HG02642 (cell line): ENCODE results near the gene AIDA.
A peak's percentile ranks its signal among the peaks of the same experiment; 100 is the strongest.

Experiments
- ATAC-seq: cut with Tn5 transposase; IDR thresholded peaks from one replicate; pipeline ENCODE4 v1.9.1; 2021; ENCODE audit warnings: mild to moderate bottlenecking; ENCODE audit not compliant: unreplicated experiment, poor library complexity

Gene AIDA

DNA sequence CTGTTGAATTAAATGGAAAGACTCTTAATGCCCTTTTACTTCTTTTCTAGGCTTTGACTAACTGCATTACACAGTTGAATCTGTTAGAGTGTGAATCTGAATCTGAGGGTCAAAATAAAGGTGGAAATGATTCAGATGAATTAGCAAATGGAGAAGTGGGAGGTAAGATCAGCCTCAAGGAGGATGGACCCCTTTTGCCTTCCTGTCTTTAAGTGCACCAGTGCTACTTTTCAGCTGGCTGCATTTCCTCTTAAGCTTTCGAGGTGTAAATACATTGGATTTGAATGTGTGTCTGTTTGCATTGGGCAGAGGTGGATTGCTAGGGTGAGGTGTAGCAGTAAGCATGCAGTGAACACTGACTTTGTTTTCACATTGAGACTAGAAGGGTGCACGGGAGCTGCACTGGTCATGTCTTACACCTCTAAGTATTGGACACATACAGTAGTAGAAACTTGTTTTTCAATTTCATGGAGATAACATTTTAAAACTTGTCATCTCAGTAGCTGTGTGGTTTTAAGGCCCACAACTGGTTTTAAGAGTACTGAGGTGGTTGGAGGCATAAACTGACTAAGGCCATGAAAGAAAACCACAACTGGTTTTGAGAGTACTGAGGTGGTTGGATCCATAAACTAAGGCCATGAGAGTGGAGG, 59.0 kb downstream of the AIDA start:
- peak; percentile 76 for ATAC-seq

DNA sequence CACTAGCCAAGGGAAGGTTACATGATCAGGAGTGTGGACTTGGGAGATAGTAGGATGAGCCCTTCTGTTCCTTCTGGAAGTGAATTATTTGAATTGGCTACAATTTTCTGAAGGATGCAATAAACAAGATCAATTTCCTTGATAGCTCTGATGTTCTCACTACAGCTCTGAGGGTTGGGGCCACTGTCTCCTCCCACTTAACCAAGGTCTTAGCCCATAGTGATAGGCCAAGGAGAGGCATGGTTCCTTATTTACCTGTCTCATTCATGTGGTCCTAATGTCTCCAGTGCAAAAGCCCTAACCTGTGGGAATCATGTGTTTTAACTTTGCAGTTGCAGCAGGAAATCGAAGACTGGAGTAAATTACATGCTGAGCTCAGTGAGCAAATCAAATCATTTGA, 59.6 kb downstream of the AIDA start:
- ATAC-seq, result no peak

DNA sequence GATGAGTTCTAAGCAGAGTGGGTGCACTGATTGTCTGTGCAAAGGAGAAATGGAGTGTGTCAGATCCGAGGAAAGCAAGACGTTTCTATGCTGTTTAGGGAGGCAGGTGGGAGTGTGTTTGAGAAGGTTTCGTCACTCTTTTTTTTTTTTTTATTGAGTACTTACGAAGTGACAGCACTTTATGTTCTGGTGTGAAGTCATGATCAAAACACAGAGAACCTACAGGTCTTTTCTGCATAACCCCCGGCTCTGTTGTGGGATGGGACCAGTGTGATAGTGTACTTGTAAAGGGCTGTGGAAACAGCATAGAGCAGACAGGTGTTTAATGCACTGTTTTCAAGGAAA, 67.7 kb downstream of the AIDA start:
- no peak for ATAC-seq

DNA sequence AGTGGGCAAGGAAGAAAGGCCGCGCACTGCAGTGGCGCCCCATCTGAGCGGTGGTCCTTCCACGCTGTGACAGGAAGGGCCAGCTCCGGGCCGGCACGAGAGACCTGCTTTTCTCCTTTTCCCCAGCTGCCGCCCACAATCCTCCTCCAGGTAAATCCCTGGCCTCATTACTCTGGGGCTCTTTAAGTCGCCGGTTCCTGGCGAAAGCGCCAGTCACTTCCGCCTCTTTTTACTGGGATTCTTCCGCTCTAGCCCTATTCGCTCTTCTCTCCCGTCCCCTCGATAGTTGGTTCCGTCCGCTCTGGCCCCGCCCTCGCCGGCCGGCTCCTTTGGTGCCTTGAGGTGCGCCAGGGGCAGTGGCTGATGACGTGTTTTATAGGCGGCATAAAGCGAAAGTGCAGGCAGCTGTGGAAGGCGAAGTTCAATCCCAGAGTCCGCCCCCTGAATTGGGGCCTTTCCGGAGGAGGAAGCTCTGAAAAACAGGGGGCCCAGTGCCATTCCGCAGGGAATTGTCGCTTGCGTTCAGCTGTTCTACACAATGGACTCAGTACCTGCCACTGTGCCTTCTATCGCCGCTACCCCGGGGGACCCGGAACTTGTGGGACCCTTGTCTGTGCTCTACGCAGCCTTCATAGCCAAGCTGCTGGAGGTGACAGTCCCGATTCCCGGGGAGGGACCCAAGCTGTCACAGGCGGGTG, 68.2 kb downstream of the AIDA start:
- ATAC-seq, result peak; percentile 98

DNA sequence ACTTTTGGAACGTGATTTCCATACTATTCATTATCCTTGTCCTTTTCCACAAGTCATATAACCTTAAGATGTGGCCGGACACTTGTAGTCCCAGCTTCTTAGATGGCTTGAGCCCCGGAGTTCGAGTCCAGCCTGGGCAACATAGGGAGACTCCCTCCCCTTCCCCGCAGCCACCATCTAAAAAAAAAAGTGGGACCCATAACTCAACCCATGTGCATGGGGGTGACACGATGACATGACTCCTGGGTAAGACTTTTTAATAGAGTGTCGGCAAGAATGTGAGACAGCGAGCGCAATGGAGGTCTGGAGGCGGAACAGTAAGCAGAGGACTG, 68.7 kb downstream of the AIDA start:
- ATAC-seq, result no peak

DNA sequence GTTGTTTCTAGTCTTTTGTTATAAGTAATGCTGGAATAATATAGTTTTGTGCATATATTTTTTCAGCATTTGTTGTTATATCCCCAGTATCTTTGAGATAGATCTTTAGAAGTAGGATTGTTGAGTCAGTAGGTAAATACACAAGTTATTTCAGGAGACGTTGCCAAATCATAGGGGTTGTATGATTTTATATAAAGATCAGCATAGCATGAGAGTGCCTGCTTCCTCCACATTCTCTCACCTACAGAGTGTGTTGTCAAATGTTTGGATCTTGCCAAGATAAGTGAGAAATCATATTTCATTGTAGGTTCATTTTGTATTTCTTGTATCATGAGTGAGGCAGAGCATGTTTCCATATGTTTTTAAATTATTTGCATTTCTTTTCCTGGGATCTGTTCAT, 69.8 kb downstream of the AIDA start:
- no peak for ATAC-seq

DNA sequence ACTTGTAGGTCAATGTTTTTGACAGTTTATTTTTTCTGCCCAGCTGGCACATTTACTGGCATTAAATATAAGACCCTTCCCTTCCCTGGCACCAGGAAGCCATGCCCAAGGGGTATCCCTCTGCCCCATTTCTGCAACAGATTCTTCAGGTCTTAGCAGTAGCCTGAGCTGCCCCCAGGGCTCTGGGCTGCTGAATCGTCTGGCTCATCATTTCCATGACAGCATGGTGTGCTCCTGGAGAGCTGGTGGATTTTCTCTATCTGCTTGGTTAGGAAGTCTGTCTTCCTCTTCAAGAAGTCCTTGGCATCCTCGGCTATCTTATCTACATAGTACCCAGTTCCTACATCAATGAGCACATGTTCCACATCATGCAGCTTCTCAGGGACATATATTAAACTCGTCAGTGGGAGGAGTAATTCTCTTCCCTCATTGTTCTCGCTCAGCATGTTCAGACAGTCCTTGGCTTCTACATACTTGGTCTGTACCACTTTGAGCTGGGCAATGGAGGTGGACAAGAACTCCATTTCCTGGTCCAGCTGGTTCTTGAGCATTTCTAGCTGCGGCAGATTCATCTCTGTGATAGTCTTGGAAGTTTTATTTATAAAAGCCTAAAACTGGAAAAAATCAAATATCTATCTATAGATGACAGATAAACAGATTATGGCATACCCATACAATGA, 70.9 kb downstream of the AIDA start:
- no peak for ATAC-seq

DNA sequence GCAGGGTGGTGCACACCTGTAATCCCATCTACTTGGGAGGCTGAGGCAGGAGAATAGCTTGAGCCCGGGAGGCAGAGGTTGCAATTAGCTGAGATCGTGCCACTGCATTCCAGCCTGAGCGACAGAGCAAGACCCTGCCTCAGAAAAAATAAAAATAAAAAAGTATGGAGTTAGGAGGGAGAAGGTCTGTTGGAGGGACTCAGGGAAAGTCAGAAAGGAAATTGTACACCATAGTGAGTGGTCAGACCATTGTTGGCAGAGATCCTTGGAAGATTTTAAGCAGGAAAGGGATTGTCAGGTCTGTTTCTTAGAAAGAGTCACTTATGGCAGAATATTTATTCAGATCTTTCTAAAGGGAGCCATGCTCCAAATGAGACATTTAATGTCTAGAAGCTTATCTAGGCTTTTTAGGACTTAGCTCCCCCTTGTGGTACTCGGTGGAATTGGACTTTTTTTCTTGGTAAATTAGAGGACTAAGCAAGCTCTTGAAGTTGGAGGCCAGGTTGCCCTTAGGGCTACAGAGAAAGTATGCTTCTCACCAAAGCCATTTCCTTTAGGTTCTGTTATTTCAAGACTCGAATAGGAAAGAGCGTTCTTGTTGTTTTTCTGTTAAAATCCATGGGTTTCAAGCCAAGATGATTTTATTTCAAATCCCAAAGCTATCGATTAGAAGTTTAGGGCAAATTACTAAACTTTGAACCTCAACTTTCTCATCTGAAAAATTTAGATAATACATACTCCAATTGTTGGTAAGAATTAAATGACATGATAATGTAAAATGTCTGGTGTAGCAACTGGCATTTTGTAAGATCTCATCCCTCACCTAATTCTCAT, 77.9 kb downstream of the AIDA start:
- peak; percentile 79 for ATAC-seq

DNA sequence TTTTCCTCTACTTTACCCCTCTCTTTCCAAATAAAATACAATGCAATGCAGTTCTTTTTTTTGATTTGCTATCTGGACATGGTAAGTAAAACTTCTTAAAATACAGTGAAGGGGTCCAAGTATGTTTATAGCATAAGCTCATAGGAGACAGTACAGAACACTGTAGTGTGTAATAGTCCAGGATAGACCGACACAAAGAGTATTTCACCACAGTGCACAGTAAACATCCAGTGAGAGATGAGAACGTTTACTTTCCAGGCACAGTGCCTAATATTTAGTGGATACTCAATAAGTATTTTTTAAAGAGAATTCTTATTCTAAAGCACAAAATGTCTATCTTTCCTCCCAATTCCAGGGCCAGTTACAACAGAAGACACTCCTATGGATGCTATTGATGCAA, 79.5 kb downstream of the AIDA start:
- no peak for ATAC-seq

DNA sequence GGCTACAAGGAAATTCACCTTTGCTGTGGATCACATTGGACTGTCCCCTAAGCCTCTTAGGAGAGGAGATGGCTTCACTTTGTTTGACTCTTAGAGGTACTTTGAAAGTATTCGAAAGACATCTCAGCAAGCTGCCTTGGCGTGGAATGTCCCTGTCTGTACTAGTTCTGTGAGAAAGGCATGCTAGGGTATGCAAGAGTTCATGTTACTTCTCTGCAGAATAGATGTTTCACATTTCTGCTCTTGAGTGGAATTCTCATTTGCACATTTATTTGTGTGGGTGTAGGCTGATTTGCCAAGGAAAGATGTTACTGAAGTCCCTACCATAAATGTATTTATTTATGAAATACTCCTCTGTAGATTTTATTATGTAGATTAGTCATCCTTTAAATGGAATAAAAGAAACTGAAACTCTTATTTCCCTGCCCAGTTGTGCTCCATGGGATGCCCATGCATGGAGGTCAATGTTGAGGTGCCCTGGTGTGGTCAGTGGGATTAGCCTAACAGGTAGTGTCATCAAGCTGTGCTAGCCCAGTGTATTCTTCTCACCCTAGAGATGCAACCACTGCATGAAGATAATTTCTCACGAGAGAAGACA, 80.6 kb downstream of the AIDA start:
- ATAC-seq, result no peak

DNA sequence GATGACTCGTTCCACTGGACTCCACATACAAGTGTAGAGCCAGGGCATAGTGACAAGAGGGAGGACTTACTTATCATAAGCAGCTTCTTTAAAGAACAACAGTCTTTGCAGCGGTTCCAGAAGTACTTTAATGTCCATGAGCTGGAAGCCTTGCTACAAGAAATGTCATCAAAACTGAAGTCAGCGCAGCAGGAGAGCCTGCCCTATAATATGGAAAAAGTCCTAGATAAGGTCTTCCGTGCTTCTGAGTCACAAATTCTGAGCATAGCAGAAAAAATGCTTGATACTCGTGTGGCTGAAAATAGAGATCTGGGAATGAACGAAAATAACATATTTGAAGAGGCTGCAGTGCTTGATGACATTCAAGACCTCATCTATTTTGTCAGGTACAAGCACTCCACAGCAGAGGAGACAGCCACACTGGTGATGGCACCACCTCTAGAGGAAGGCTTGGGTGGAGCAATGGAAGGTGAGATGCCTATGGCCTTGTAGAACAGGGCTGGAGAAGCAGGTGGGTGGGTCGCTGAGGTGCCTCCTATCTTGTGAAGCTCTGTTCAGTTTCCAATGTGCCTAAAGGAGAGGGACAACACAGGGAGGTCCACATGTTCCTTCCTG, 82.3 kb downstream of the AIDA start:
- ATAC-seq, result no peak

DNA sequence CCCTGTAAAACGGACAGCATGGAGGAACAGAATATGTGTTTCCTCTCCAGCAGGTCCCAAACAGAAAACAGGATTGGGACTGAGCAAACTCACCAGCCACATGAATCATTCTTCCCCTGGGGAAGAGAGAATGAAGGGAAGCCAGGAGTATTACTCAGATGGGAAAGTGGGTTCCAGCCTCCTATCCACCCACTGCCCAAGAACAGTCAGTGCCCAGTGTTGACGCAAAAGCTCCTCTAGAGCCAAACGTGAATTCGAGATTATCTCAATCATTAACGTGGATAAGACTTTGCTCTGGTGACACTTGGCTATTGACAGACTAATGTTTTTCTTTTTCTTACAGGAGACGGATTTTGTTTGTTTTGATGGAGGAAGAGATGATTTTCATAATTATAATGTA, 85.1 kb downstream of the AIDA start:
- ATAC-seq, result no peak

DNA sequence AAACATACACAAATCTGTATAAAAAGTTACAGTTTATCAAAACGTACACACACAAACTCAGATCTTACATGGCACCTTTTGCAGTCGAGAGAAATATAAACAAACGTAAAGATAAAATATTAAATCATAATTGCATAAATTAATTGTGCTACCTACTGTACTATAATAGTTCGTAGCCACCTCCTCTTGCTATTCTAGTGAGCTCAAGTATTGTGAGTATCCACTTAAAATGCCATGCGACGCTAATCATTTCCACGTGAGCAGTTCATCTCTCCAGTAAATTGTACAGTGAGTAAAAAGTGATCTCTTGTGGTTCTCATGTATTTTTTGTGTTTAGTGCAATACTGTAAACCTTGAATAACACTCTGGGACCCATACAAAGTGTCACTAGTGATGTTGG, 88.1 kb downstream of the AIDA start:
- ATAC-seq, result no peak

DNA sequence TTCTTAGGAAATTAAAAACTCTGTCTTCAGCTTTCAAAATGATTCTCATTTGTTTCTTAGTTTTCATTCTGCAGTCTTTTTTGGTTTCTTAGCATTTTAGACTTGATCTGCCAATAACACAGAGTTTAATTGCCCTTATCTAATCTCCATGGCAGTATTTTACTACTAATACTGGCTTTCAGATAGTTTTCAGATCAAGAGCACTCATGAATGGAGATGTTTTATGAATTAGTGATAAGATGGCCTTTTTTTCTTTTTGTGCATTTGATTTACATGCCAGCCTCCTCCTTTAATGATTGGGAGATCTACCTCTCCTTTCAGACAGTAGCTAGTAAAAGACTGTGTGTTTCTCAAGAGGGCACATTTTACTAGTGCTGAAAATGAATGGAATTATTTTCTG, 88.8 kb downstream of the AIDA start:
- ATAC-seq, result no peak

DNA sequence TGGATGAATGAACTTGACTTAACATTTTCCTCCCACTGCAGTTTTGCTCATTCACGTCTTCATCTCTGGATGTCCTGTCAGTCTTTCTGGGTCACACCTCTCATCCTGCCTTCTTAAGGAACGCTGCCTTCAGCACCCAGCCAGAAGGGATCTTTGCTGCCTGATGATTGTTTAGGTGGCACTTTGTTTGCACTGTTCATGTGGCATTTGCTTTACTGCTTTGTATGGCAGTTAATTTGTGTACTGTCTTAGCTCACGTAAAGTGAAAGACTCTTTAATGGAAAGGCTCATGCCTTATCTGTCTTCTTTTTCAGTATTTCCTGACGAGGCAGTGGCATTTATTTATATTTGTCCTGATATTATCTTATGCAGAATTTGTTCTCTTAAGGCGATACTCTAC, 89.5 kb downstream of the AIDA start:
- ATAC-seq, result no peak

DNA sequence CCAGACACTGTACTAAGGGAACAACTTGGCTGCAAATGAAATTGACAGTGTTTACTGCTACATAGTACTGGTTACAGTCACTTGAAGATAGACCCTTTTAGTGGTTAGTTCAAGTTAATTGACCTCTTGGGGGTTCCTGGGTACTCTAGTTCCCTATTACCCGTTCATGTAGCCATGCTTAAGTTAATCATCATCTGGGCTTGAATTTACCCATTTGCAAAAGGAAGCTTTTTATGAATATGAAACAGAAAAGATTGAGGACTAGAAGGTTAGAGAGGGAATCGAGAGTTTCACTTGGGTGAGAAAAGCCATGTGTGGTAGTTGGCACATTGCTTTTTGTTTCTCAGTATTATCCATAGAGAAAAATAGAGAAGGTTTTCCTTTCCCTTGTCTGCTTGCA, 91.7 kb downstream of the AIDA start:
- peak; percentile 40 for ATAC-seq

DNA sequence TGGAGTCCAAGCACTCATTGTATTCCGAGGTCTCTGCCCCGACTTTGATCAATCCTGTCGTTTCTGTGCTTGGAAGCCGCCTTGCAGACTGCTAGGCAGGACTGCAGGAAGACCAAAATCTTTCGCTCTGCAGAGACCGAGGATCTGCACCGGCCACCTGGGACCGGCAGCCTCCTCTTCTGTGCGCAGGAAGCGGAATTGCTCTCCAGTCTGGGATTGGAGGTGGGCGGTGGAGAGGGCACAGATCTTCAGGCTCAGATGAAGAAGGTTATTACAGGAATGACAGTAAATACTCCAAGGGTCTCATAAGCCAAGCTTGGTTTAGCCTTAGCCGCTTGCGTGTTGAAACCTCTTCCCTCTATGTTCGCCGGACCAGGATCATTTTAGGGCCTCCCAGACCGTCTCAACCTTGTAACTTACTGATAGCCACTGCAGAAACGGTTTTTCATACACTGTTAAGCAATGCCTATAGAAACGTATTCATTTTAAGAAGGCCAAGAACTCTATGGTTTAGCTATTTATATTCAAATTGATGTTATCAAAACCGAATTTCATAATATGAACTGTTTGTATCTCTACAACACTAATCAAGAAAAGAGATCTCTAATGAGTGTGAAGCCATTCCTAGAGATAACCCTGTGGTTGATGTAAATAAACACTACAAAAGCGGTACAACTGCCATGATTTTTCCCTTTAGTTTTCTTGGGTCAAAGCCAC, 93.3 kb downstream of the AIDA start:
- ATAC-seq, result no peak
